Measurements from ENCODE around the gene COL11A2.
A peak's percentile ranks its signal among the peaks of the same experiment; 100 is the strongest.
"Not testable (repeated sequence)": the region's sequence is repeated elsewhere in the genome, so short reads cannot be mapped to it uniquely, and the experiment has no call there.

COL11A2 gene

DNA sequence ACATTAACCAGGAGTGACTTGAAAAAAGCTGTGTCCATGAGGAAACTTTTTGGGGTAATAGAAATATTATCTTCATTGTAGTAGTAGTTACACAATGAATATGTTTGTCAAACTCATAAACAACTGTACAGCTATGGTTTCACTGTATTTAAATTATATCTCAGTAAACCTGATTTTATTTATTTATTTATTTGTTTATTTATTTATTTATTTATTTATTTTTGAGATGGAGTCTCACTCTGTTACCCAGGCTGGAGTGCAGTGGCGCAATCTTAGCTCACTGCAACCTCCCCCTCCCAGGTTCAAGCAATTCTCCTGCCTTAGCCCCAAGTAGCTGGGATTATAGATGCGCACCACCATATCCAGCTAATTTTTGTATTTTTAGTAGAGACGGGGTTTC, 41.7 kb downstream of the COL11A2 start:
- not testable (repeated sequence) for DNase-seq

DNA sequence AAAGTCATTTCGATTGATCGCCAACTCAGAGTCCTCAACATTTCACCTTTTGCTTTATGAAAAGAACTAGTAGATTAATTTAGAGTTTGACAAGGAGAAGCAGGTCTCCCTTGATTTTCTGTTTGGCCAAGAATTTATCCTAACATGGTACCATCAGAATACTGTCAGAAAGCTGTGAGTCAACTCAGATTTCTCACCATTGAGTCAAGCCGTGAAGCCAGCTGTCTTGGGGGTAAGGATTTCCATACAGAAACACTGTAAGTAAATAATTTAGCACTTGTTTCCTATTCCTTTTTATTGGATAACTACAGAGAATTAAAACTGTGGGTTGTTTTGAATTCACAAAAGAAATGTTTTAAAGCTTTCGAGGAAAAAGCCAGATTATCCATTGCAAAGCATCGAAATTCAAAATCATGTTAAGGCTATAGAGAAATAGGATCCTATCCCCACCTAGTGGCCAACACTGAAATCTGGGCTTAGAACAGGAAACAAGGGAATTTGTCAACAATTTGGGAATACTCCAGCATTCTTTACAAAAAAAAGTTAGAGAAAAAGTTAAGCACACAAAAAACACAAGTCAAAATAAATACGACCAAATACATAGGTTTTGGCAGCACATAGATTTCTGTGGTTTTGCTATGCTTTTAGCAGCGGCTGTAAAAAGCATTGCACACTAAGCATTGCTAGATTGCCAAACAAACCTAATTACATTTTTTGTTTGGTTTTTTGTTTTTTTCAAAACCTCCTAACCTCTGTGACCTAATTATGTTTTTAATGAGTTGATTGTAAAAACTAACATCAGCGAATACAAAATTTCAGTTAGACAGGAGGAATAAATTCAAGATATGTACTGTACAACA, 44.2 kb downstream of the COL11A2 start:
- no peak for DNase-seq

DNA sequence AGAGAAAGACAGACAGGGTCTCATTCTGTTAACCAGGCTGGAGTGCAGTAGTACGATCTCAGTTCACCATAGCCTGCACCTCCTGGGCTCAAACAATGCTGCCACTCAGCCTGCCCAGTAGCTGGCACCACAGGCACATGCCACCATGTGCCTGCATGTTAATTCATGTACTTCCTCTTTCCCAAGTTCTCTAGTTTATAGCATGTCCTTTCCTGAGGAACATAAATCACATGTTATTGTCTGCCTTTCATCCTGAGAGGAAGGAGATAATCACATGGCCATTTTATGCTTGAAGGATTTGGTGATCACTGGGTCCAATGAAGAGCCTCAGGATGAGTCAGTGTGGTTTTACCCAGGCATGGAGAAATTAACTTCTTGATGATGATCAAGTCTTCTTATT, 47.9 kb downstream of the COL11A2 start:
- no peak for DNase-seq

DNA sequence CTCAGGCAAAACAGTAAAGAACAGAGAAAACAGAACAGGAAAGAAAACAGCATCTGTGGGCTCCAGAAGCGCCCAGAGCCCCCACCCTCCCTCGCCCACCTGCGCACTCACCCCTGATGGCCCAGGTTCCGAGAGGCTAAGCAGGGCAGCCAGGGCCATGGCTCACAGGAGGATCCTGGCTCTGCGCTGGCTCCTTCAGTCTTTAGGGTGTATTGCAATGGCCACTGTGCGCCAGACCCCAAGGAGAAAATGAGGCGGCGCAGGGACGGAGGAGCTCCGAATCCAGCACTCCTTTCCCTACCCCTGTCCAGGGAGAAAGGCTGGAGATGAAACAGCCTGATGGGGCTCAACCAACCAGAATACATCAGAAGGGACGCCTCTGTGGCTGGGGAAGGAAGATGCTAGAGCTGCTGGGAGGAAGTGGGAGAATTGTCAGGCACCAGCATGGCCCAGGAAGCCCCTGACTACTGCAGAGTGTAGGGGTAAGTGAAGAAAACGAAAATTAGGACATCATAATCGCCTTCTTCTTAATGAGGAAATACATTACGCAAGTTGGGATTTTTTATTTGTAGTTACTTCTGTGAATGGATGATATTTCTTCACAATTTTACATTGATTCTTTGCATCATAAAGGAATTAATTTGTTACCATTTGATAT, 49.0 kb downstream of the COL11A2 start:
- DNase-seq, result no peak

DNA sequence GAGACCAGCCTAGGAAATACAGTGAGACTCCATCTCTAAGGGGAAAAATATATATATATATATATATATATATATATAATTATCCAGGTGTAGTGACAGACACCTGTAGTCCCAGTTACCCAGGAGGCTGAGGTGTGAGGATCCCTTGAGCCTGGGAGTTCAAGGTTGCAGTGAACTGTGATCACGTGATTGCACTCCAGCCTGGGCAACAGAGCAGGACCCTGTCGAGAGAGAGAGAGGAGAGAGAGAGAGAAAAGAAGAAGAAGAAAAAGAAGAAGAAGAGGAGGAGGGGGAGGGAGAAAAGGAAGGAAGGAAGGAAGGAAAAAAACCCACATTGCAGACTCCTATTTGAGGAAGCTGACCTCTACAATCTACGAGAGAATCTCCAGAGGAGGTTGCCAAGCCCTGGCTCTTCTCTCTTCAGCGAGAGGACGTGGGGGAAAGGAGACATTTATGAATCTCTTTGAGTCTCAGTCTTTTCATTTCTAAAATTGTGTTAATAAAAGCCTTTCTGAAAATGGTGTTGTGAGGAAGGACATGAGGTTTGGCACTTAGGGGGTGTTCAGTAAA, 49.7 kb downstream of the COL11A2 start:
- no peak for DNase-seq

DNA sequence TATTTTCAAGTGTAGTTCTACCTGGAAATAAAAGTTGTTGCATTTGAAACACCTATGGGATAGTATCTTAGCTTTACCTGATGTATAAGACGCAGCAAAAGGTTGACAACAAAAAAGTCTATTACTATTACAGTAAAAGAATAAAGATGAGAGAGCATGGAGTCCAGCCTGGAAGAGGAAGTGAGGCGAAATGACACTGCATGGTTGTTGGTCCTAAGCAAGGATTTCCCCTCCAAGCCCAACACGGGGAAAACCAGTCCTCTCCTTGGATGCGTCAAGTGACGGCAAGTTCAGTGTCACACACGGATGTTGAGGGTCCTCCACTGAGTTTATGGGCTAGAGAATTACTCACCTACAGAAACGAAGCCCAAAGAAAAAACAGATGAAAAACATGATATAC, 51.7 kb downstream of the COL11A2 start:
- DNase-seq, result no peak

DNA sequence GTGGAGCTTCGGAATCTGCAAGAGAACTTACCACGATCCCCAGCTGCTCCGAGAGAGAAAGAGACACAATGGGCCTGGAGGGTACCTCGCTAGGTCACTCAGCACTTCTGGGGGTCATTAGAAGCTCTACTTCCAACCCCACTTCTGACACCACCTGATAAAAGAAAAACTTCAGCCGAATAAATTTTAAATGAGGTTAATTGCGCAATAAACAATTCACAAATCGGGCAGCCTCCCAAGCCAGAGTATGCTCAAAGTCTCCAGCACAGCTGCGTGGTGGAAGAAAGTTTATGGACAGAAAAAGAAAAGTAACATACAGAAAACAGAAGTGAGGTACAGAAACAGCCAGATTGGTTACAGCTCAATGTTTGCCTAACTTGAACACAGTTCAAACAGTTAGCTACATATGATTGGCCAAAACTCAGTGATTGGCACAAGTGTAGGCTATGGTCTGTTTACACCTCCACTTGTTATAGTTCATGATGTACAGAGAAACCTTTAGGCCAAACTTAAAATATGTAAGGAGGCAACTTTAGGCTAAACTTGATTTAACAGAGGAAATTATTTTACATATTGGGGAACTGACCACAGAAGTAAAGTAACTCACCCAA, 52.6 kb downstream of the COL11A2 start:
- DNase-seq, result no peak

DNA sequence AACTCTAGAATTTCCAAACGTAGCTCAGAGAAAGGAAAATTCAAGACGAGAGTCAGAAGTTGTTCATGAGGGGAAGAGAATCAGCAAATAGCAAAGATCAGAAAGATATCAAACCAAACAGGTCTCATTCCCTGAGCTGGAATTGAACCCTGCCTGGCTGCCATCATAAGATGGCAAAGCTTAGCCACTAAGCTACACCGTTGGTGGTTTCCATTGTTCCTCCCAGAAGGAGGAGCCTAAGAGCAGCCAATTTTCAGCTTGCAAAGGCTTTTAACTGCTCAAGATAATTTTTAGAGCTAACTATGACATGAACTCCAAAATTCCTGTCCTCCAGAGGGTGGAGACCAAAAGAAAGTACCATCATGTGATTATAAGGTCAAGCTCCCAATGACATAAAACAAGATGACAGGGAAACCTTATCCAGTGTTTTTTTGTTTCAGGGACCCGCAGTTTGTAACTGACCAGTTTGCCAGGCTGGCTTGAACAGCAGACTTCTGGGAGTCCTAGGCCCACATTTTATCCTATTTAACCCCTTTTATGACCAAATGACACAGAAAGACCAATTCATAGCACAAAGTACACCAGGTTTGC, 55.9 kb downstream of the COL11A2 start:
- no peak for DNase-seq

DNA sequence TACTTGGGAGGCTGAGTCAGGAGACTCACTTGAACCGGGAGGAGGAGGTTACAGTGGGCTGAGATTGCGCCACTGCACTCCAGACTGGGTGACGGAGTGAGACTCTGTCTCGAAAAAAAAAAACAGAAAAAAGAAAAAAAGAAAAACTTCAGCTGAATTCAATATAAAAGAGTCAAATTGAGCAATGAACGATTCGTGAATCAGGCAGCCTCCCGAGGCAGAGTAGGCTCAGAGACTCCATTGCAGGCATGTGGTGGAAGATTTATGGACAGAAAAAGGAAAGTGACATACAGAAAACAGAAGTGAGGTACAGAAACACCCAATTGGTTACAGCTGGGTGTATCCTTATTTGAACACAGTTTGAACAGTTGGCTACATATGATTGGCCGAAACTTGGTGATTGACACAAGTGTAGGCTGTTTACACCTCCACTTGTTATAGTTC, 60.2 kb downstream of the COL11A2 start:
- no peak for DNase-seq

DNA sequence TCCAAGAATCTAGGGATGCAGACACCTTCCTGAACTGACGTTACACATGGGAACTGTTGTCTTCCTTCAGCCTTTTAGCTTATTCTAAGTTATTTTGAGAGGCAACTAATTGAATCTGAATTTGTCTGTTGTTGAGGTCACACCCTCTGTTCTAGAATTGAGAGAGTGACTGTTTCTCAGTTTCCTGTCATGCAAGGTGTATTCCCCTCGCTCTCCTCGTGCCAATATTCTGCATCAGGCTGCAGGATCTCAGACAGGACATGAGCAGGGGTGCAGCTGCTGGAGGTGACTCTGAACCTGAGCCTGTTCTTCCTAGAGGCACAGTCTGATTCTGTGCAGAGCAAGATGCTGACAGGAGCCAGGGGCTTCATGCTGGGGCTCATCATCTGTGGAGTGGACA, 63.9 kb downstream of the COL11A2 start:
- no peak for DNase-seq

DNA sequence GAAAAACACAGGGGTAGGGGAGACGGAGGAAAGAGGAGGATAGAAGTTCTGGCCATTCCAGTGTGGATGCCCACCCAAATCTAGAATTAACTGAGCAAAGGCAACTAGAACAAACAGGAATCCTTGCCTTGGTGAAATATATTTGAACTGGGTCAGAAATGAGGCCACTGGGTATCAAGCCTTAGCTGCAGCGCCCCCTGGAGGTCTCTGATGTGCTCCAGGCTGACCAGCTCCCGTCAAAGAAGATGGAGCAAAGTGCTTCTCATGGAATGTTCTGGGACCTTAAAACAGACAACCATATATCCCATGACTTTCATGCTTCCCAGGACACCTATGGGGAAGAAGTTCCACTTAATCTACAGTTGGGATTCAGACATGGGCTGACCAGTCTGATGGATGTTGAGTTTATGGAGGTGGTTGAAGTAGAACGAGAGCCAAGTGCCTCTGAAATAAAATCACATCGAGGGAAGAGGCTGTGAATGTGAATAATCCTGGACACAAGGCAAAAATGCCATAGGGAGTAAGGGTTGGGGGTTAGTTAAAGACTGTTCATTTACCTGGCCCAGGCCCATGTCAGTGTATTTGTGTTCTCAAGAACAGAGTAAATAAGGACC, 66.1 kb downstream of the COL11A2 start:
- DNase-seq, result no peak

DNA sequence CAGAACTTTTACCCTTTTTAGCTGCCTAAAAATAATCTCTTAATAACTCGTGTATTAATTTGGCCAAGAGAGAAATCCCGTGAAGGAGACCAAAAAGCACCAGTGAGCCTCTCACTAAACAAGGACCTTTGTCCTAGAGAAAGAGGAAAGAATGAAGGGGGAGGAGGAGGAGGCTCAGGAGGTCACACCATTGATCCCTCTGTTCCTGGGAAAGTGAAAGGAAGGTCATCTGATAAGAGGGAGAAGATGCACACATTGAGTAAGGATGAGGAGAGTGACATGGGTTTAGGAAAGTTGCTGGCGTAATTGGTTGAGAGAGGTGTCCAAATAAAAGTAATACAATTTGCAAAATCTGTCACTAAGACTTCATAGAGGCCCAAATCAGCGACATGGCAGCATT, 67.3 kb downstream of the COL11A2 start:
- no peak for DNase-seq

DNA sequence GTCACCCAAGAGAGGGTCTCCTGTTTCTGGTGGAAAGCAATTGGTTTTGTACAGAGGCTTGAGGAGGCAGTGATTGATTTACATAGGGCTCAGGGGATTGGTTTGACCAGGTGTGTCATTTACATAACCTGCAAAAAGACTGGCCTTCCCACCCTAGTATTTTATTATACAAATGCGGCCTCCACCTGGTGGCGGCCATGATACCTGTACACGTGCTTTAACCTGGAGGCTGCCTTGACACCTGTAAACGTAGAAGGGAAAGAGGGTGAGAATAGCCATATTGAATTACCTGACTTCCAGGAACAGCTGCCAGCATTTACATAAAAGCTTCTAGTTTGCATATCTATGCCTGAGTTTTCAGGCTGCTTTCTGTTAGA, 67.8 kb downstream of the COL11A2 start:
- DNase-seq, result no peak

DNA sequence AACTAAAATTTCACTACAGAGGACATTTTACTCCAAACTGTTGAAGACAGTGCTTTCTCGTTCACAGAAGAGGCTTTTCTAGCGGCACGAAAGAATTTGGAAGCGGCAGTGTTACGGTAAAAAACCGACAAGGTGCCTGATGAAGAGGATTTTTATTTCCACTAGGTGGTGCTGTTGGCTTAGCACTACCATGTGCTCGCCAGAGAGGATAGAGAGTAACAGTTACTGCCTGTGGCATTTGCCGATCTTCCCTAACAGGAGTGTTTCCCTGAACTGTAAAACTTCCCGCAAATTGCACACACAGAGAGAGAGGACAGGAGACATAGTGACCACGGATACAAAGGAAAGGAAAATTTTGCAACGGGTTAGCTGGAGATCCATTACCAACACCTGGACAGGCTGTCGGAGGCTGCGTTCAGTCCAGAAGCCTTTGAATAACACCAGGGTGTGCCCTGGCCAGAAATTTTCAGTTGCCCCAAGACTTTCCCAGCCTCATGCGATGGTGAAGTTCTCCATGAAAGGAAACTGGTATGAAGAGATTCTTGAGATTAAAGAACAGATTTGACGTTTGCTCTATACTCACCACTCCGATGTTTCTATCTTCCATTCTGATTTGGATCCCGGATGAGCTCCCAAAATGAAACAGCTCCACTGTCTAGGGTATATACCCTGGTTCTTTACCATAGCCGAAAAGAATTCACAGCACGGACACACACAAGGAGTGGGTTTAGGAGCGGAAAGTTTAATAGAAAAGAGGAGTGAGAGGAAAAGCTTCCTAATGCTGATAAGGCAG, 68.3 kb downstream of the COL11A2 start:
- DNase-seq, result peak; percentile 20

DNA sequence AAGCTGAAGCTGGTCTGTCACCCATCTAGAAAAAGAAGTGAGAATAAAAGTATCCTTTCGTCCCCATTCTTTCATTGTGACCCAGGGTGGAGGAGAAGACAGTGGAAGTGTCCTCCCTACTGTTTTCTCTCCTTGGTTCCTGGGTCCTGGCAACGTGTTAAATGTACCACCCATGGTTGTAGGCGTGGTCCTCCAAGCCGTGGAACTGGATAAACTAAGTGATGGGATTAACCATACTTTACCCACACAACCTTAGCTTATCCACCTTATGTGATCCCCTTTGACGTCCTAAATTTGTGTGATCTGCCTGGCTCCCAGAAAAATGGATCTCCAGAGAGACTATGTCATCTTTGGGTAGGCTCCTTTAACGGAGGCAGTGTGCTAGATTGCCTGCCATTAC, 69.1 kb downstream of the COL11A2 start:
- no peak for DNase-seq

DNA sequence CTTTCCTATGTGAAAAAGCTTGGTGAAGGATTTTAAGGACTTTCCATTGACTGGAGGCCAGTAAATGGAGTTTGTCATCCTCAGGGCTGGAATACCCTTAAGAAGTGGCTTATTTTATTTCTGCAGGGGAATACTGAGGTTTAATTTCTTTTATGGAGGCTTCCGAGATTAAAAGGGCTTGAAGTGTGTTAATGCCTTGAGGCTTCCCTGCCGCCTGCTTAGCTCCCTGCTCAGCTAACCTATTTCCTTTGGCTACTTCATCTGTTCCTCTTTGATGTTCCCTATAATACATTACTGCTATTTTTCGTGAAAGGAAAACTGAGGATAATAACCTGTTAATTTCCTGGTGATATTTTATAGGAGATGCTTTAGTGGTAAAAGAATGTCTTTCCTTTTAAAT, 72.3 kb downstream of the COL11A2 start:
- DNase-seq, result no peak

DNA sequence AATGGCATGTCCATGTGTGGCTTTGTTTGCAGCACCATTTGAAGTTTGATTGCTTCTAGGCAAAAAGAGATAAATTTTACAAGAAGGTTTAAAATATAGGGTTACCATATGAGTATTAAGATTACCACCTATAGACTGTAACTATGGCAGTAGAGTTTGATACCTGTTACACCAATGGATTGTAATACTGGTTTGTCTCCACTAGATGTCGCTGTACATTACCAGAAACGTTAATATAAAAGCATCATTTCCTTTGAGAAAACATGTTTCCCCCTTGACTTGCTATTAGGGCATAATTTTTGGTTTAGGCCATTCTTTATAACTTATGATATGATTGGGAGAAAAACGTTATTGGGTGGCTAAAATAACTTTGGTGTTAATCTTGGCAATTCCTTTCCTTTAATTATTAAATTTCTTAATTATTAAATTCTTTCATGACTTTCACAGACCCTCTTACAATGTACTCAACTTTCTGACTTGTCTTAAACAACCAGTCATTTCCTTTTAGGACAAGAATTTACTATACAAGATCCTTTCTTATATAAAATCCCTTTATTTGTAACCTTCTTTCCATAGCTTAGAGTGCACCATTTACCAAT, 73.6 kb downstream of the COL11A2 start:
- DNase-seq, result peak; percentile 42

DNA sequence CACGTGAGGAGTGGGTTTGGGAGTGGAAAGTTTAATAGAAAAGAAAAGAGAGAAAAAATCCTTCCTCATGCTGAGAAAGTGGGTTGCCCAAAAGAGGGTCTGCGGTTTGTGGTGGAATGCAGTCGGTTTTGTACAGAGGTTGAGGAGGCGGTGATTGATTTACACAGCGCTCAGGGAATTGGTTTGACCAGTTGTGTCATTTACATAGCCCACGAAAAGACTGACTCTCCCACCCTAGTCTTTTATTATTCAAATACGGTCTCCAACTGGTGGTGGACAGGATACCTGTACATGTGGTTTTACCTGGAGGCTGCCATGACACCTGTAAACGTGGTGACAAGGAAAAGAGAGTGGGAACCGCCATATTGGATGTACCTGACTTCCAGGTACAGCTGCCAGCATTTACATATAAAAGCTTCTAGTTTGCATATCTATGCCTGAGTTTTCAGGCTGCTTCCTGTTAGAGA, 74.4 kb downstream of the COL11A2 start:
- no peak for DNase-seq

DNA sequence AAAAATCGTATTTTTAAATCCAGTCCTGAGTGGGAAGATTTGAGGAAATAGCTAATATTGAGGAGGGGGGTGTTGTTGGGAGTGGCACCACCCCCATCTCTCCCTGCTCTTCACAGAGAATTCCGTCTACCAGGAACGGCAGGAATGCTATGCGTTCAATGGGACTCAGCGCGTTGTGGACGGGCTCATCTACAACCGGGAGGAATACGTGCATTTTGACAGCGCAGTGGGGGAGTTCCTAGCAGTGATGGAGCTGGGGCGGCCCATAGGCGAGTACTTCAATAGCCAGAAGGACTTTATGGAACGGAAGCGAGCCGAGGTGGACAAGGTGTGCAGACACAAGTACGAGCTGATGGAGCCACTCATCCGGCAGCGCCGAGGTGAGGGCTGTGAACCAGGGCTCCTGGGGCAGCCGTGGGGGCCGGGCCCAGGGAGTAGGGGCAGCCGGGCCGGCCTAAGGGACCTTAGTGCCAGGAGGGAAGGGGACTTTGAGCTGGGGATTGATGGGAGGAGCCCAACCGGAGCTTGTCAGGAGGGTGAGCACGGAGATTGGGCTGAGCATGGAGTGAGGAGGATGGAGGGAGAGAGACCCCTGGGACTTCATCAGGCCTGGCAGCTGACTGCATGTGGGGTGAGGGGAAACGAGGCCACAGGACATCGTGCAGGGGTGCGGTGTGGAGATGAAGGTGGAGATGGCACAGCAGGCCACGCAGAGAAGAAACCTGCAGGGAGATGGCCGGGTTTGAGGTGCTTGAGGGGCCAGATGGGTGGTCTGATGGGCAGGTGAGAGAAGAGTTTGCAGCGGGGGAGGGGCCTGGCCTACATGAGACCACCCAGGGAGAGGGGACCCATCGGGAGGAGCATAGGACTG, 75.2 kb downstream of the COL11A2 start:
- DNase-seq, result no peak

DNA sequence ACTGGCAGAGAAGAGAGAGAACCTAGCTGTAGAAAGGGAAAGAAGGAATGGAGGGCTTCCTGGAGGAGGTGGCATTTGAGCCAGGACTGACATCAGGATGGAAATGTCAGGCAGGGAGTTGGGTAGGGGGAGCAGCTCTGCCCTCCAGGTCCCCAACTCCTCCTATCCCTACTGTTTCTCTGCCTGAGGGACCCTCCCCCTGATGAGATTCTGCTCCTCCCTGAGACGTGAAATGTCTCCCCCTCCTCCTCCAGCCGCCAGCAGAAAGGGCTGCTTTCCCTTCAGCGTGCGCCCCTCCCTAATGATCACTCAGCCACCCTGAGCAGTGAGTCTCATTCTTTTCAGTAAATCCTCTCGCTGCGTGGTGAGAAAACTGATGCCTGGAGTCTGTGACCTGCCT, 75.8 kb downstream of the COL11A2 start:
- DNase-seq, result no peak
